Measurements from ENCODE around the gene OFD1. TPM values are rescaled to one million over a fixed set of nuclear protein-coding genes. Genes with fewer than 3 reads are reported as not detected.

OFD1 gene
- total RNA-seq, 6 experiments from 2014 or later = 6.5 to 12.4 (median 10.5) TPM

DNA sequence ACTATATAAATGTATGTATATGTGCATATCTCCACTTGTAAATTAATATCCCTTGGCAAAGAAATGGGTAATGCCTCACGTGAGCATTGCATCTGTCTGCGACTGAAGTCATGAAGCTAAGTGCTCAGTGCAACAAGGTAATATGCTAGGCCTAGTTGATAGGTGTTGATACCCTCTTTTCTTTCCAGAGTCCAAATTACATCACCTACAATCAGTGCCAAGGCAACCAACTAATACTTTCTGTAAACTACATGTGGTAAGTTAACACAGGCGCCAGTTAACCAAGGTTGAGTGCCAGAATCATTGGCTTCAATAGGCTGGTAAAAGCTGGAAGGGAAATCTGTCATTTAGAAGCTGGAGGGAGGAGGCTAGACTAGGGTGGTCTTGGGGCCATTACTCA, 41.3 kb downstream of the OFD1 start:
- Histone ChIP-seq H3K27me3 (no peaks in the 10 kb centered on the region), H3K27ac (no peak overlapping the region), H3K9me3 (no peaks in the 10 kb centered on the region), H3K36me3 (no peaks in the 10 kb centered on the region), H3K4me1 (no peaks in the 10 kb centered on the region), H3K4me3 (no peak overlapping the region)
- WGBS (ENCODE audit: insufficient coverage, low coverage, low lambda C conversion rate, missing lambda C conversion rate) = 57% methylated on average over 3 of the region's 3 CpGs
- ATAC-seq (peak; percentile 68 to 93 (median 88)), DNase-seq (peak in 1 of 3 donors; percentile 47)
- no peak for TF ChIP-seq POLR2A (IDR thresholded peaks at IDR 0.05)
- TF ChIP-seq, protein P1, sequence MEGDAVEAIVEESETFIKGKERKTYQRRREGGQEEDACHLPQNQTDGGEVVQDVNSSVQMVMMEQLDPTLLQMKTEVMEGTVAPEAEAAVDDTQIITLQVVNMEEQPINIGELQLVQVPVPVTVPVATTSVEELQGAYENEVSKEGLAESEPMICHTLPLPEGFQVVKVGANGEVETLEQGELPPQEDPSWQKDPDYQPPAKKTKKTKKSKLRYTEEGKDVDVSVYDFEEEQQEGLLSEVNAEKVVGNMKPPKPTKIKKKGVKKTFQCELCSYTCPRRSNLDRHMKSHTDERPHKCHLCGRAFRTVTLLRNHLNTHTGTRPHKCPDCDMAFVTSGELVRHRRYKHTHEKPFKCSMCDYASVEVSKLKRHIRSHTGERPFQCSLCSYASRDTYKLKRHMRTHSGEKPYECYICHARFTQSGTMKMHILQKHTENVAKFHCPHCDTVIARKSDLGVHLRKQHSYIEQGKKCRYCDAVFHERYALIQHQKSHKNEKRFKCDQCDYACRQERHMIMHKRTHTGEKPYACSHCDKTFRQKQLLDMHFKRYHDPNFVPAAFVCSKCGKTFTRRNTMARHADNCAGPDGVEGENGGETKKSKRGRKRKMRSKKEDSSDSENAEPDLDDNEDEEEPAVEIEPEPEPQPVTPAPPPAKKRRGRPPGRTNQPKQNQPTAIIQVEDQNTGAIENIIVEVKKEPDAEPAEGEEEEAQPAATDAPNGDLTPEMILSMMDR (IDR thresholded peaks at IDR 0.05) = no peak
- intact Hi-C loops (cut with DNase I) = no loop called here

DNA sequence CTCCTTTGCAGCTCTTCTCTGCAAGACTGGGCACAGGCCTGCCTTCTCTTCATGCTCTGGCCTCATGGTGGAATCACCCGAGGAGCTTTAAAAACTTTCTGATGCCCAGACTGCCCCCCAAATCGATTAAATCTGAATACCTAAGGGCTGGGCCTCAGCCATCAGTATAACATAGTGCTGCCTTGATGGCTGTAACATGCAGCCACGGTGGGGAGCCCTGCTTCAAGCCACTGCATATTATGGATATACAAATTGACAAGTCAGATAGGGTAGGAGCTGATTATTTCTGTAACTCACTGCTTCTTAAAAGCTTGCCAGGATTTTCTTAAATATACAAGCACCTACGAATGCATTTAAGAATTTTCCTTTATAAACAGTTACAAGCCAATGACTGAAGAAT, 41.8 kb downstream of the OFD1 start:
- TF ChIP-seq, protein P1 (IDR thresholded peaks at IDR 0.05) = no peak
- 43% methylated on average over 2 of the region's 4 CpGs for WGBS (ENCODE audit: insufficient coverage, low coverage, low lambda C conversion rate, missing lambda C conversion rate)
- intact Hi-C loops (cut with DNase I) = no loop called here
- H3K36me3 ChIP-seq = no peaks in the 10 kb centered on the region
- no peak overlapping the region for H3K27ac ChIP-seq
- no peak overlapping the region for H3K4me3 ChIP-seq
- no peaks in the 10 kb centered on the region for H3K27me3 ChIP-seq
- H3K9me3 ChIP-seq = no peaks in the 10 kb centered on the region
- no peaks in the 10 kb centered on the region for H3K4me1 ChIP-seq
- DNase-seq (no peak), ATAC-seq (no peak)

DNA sequence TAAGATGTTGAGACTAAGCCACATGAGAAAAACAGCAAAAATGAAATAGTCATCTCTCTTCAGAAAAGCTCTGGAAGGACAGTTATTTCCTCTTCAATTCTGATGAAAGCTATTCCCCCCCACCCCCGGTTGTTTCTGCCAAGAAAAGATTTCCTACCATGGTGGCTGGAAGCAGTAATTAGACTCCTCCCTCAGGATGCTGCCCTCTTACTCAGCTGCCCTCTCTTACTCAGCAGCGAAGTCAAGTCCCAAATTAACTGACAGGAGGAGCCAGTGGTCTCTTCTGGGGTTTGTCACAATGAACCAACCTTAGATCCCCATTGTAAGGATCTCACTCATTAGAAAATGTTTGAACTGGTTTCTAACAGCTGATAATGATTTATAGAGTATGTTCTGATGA, 44.4 kb downstream of the OFD1 start:
- H3K9me3 ChIP-seq = no peaks in the 10 kb centered on the region
- H3K36me3 ChIP-seq = no peaks in the 10 kb centered on the region
- no peak overlapping the region for H3K4me3 ChIP-seq
- TF ChIP-seq, protein P1 (IDR thresholded peaks at IDR 0.05) = no peak
- no peak for TF ChIP-seq POLR2A (IDR thresholded peaks at IDR 0.05)
- 53% methylated on average over 2 of the region's 2 CpGs for WGBS (ENCODE audit: insufficient coverage, low coverage, low lambda C conversion rate, missing lambda C conversion rate)
- DNase-seq = no peak
- ATAC-seq = peak in 1 of 4 donors; percentile 20
- H3K27ac ChIP-seq = no peak overlapping the region
- intact Hi-C loops (cut with DNase I) = no loop called here
- H3K4me1 ChIP-seq = no peaks in the 10 kb centered on the region
- no peaks in the 10 kb centered on the region for H3K27me3 ChIP-seq

DNA sequence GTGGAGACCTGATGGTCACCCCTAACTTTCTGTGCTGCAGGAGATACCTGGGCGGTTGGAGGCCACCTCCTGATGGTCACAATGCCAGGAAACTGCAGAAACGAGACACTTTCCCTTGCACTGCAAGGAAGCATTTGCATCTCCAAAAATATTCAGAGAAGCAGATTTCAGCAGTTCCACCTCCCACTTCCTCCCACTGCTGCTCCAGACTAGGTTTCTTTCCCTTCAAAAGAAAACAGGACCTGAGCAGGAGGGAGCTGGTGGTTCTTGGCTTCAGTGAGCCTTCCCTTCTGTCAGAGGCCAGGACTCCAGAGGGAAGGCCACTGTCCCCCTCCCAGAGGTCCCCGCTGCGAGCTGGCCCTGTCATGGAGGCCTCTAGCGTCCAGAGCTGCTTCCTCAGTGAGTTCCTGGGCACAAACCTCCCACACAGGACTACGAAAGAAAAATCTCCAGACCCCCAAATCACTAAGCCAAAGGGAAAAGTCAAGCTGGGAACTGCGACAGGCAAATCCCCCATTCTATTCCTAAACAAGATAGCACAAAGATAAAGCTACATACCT, 46.4 kb downstream of the OFD1 start:
- intact Hi-C loops (cut with DNase I) = no loop called here

More for the DNA sequence above, 46.4 kb downstream of the OFD1 start:
- H3K4me1 ChIP-seq = no peaks in the 10 kb centered on the region
- no peaks in the 10 kb centered on the region for H3K9me3 ChIP-seq
- no peaks in the 10 kb centered on the region for H3K27me3 ChIP-seq
- no peak for TF ChIP-seq POLR2A (IDR thresholded peaks at IDR 0.05)
- TF ChIP-seq, protein P1 (IDR thresholded peaks at IDR 0.05) = no peak
- DNase-seq (no peak), ATAC-seq (no peak)
- whole genome bisulfite sequencing (ENCODE audit: insufficient coverage, low coverage, low lambda C conversion rate, missing lambda C conversion rate) = 48% methylated on average over 5 of the region's 7 CpGs
- no peaks in the 10 kb centered on the region for H3K36me3 ChIP-seq
- H3K27ac ChIP-seq = no peak overlapping the region
- H3K4me3 ChIP-seq = no peak overlapping the region

All from right lobe of liver (tissue), 6 donors.